GM12878 (cell line): ENCODE measurements around the gene SEMA4C. TPM values are rescaled to one million over a fixed set of nuclear protein-coding genes. Genes with fewer than 3 reads are reported as not detected.

Experiments used
- CREB1 ChIP-seq: IDR thresholded peaks from 2 replicates; pipeline ENCODE4 v1.6.1; 2012; ENCODE audit warnings: low read depth, mild to moderate bottlenecking, inconsistent platforms
- FOXK2 ChIP-seq: fragments of 450-650 bp; IDR thresholded peaks from 2 replicates; pipeline ENCODE4 v1.6.1; 2017; ENCODE audit warnings: mild to moderate bottlenecking, moderate library complexity
- FOXM1 ChIP-seq: IDR thresholded peaks from 2 replicates; pipeline ENCODE4 v1.6.1; 2012; ENCODE audit warnings: low read depth, mild to moderate bottlenecking, inconsistent platforms, low read length, moderate library complexity
- GATAD2B ChIP-seq: fragments of 450-650 bp; conservative IDR thresholded peaks from 2 replicates; pipeline ENCODE4 v1.6.1; 2017; ENCODE audit warnings: low read depth, mild to moderate bottlenecking, moderate library complexity
- IKZF2 ChIP-seq, 2 experiments: fragments of 450-650 bp; IDR thresholded peaks; 2 replicates each; pipeline ENCODE4 v1.6.1; 2017; ENCODE audit warnings: mild to moderate bottlenecking in 2 of 2, moderate library complexity in 2 of 2
- IRF4 ChIP-seq: IDR thresholded peaks from 2 replicates; pipeline ENCODE4 v1.6.1; 2011; ENCODE audit warnings: low read depth, low read length
- MEF2B ChIP-seq: fragments of 450-650 bp; IDR thresholded peaks from 2 replicates; pipeline ENCODE4 v1.6.1; 2018; ENCODE audit warnings: mild to moderate bottlenecking, moderate library complexity; ENCODE audit not compliant: partially characterized antibody, poor library complexity, severe bottlenecking
- MXI1 ChIP-seq: fragments of 150-350 bp; IDR thresholded peaks from 2 replicates; pipeline ENCODE4 v1.6.1; 2011; ENCODE audit warnings: low read depth, mild to moderate bottlenecking, inconsistent platforms, low read length, improper control_type of control experiment
- PAX5 ChIP-seq: IDR thresholded peaks from 2 replicates; pipeline ENCODE4 v1.6.1; 2011; ENCODE audit warnings: low read depth, low read length, borderline replicate concordance
- PAX8 ChIP-seq: fragments of 450-650 bp; IDR thresholded peaks from 2 replicates; pipeline ENCODE4 v1.6.1; 2017; ENCODE audit warnings: mild to moderate bottlenecking, moderate library complexity
- POLR2A ChIP-seq: IDR thresholded peaks from 2 replicates; pipeline ENCODE4 v1.6.1; 2011; ENCODE audit warnings: low read depth, mild to moderate bottlenecking, low read length
- RAD21 ChIP-seq: IDR thresholded peaks from 2 replicates; pipeline ENCODE4 v1.6.1; 2011; ENCODE audit warnings: mild to moderate bottlenecking, low read depth, low read length, moderate library complexity; ENCODE audit not compliant: insufficient read depth
- RB1 ChIP-seq: fragments of 450-650 bp; formaldehyde crosslinking; IDR thresholded peaks from 2 replicates; pipeline ENCODE4 v1.6.1; 2017; ENCODE audit warnings: mild to moderate bottlenecking, borderline replicate concordance
- RUNX3 ChIP-seq: IDR thresholded peaks from 2 replicates; pipeline ENCODE4 v1.6.1; 2012; ENCODE audit warnings: low read length, inconsistent platforms
- SIN3A ChIP-seq: IDR thresholded peaks from 2 replicates; pipeline ENCODE4 v1.6.1; 2012; ENCODE audit warnings: low read depth, low read length, improper control_type of control experiment
- SMAD1 ChIP-seq: fragments of 450-650 bp; IDR thresholded peaks from 2 replicates; pipeline ENCODE4 v1.6.1; 2018; ENCODE audit warnings: mild to moderate bottlenecking, low read depth; ENCODE audit not compliant: partially characterized antibody
- SMAD5 ChIP-seq: IDR thresholded peaks from 2 replicates; pipeline ENCODE4 v1.6.1; 2016; ENCODE audit warnings: antibody characterized with exemption, low read depth
- SP1 ChIP-seq: IDR thresholded peaks from one replicate; pipeline ENCODE4 v1.6.1; 2011; ENCODE audit warnings: low read depth, low read length
- TARDBP ChIP-seq: IDR thresholded peaks from 2 replicates; pipeline ENCODE4 v1.6.1; 2016; ENCODE audit warnings: borderline replicate concordance
- TBL1XR1 ChIP-seq: IDR thresholded peaks from 2 replicates; pipeline ENCODE4 v1.6.1; 2012; ENCODE audit warnings: low read depth, low read length, improper control_type of control experiment
- USF2 ChIP-seq: IDR thresholded peaks from 2 replicates; pipeline ENCODE4 v1.6.1; 2011; ENCODE audit warnings: low read depth, low read length, improper control_type of control experiment, borderline replicate concordance
- ZNF24 ChIP-seq: fragments of 450-650 bp; IDR thresholded peaks from 2 replicates; pipeline ENCODE4 v1.6.1; 2017; ENCODE audit warnings: antibody characterized with exemption, mild to moderate bottlenecking
- ZNF274 ChIP-seq: IDR thresholded peaks from one replicate; pipeline ENCODE4 v1.8.0; 2011; ENCODE audit not compliant: insufficient read length, insufficient read depth
- ZNF384 ChIP-seq: IDR thresholded peaks from 2 replicates; pipeline ENCODE4 v1.6.1; 2012; ENCODE audit warnings: low read depth, mild to moderate bottlenecking, low read length, improper control_type of control experiment, borderline replicate concordance
- polyA plus RNA-seq, 11 experiments: library from polyadenylated mRNA; depleted of rRNA in 4 of 11; unstranded in 6 of 11; stranded (reverse) in 5 of 11; fragments of >200 nt; fragmentation: Nextera tagmentation in 4 of 11; fragmentation: Illumina TruSeq in 1 of 11; extraction: Ambion mirVana in 4 of 11; extraction: Trizol in 1 of 11; gene quantifications; 1 replicate in 1 of 11; 2 replicates in 10 of 11; pipeline versions ENCODE4 v1.2.1 to v1.2.3, GENCODE V29; 2011 to 2016; ENCODE audit warnings: inconsistent platforms in 2 of 11, missing spikeins in 2 of 11, low read depth in 1 of 11
- total RNA-seq, 4 experiments: library from RNA; depleted of rRNA in 3 of 4; stranded (reverse); fragments of >200 nt in 3 of 4; fragmentation: Illumina TruSeq in 1 of 4; extraction: Trizol in 1 of 4; gene quantifications; 2 replicates each; pipeline versions ENCODE4 v1.2.1 to v1.2.3, GENCODE V29; 2013 to 2021
- TF ChIP-seq, protein P1 (sequence below): fragments of 450-650 bp; IDR thresholded peaks from 2 replicates; pipeline ENCODE4 v1.6.1; 2017; ENCODE audit warnings: low read depth, mild to moderate bottlenecking, moderate library complexity
- TF ChIP-seq, protein P2 (sequence below): IDR thresholded peaks from 2 replicates; pipeline ENCODE4 v1.6.1; 2012; ENCODE audit warnings: improper control_type of control experiment, low read depth, low read length; ENCODE audit not compliant: insufficient replicate concordance

Gene SEMA4C
- total and polyA plus RNA-seq, 10 of the 15 experiments (the other 5 are each of a cell fraction or from before 2014, with no cell fraction given): 0.06 to 21.6 (median 6.8) TPM

- TF ChIP-seq RUNX3: 0 out of 2 replicates have a peak, but pooled peaks have one; percentile 5
- TF ChIP-seq FOXM1: peak; percentile 44; the same call in 1 of the 2 replicates
- no peak for TF ChIP-seq SMAD1
- peak; percentile 49; the same call in 1 of the 2 replicates for TF ChIP-seq TARDBP
- TF ChIP-seq MXI1: peak; percentile 65
- no peak for TF ChIP-seq ZNF274
- peak; percentile 88 for TF ChIP-seq RB1
- no peak for TF ChIP-seq ZNF384
- no peak for TF ChIP-seq IKZF2 (IDR thresholded peaks at IDR 0.05)
- TF ChIP-seq PAX5: peak; percentile 14; the same call in 1 of the 2 replicates
- peak; percentile 21 for TF ChIP-seq MEF2B
- no peak for TF ChIP-seq SMAD5
- TF ChIP-seq POLR2A: peak; percentile 92
- TF ChIP-seq ZNF24: no peak
- TF ChIP-seq TBL1XR1: peak; percentile 12; the same call in 1 of the 2 replicates
- TF ChIP-seq RAD21: peak; percentile 89
- no peak for TF ChIP-seq PAX8
- TF ChIP-seq SIN3A: no peak; the same call in 1 of the 2 replicates
- no peak for TF ChIP-seq USF2
- TF ChIP-seq SP1: peak; percentile 100
- TF ChIP-seq, protein P1, sequence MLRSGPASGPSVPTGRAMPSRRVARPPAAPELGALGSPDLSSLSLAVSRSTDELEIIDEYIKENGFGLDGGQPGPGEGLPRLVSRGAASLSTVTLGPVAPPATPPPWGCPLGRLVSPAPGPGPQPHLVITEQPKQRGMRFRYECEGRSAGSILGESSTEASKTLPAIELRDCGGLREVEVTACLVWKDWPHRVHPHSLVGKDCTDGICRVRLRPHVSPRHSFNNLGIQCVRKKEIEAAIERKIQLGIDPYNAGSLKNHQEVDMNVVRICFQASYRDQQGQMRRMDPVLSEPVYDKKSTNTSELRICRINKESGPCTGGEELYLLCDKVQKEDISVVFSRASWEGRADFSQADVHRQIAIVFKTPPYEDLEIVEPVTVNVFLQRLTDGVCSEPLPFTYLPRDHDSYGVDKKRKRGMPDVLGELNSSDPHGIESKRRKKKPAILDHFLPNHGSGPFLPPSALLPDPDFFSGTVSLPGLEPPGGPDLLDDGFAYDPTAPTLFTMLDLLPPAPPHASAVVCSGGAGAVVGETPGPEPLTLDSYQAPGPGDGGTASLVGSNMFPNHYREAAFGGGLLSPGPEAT: no peak; the same call in 1 of the 2 replicates
- TF ChIP-seq CREB1: peak; percentile 74; the same call in 1 of the 2 replicates
- TF ChIP-seq IRF4: no peak
- TF ChIP-seq, protein P2, sequence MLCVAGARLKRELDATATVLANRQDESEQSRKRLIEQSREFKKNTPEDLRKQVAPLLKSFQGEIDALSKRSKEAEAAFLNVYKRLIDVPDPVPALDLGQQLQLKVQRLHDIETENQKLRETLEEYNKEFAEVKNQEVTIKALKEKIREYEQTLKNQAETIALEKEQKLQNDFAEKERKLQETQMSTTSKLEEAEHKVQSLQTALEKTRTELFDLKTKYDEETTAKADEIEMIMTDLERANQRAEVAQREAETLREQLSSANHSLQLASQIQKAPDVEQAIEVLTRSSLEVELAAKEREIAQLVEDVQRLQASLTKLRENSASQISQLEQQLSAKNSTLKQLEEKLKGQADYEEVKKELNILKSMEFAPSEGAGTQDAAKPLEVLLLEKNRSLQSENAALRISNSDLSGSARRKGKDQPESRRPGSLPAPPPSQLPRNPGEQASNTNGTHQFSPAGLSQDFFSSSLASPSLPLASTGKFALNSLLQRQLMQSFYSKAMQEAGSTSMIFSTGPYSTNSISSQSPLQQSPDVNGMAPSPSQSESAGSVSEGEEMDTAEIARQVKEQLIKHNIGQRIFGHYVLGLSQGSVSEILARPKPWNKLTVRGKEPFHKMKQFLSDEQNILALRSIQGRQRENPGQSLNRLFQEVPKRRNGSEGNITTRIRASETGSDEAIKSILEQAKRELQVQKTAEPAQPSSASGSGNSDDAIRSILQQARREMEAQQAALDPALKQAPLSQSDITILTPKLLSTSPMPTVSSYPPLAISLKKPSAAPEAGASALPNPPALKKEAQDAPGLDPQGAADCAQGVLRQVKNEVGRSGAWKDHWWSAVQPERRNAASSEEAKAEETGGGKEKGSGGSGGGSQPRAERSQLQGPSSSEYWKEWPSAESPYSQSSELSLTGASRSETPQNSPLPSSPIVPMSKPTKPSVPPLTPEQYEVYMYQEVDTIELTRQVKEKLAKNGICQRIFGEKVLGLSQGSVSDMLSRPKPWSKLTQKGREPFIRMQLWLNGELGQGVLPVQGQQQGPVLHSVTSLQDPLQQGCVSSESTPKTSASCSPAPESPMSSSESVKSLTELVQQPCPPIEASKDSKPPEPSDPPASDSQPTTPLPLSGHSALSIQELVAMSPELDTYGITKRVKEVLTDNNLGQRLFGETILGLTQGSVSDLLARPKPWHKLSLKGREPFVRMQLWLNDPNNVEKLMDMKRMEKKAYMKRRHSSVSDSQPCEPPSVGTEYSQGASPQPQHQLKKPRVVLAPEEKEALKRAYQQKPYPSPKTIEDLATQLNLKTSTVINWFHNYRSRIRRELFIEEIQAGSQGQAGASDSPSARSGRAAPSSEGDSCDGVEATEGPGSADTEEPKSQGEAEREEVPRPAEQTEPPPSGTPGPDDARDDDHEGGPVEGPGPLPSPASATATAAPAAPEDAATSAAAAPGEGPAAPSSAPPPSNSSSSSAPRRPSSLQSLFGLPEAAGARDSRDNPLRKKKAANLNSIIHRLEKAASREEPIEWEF: no peak
- peak; percentile 68 for TF ChIP-seq FOXK2
- TF ChIP-seq GATAD2B: peak; percentile 91
Measured at GRCh38 chr2:96857667-96858372, 12.1 kb downstream of the SEMA4C start, which contains the start of gene ANKRD39 (continued).
